IMR-90 (cell line): ENCODE measurements around the gene SGMS1. TPM values are rescaled to one million over a fixed set of nuclear protein-coding genes. Genes with fewer than 3 reads are reported as not detected.

Experiments
- ATAC-seq: fragments of 200-7000 bp; cut with Tn5 transposase; 2 replicates; pipeline ENCODE4 v1.9.1; 2020; ENCODE audit warnings: low read depth, mild to moderate bottlenecking, moderate library complexity
- BruUV-seq: library from RNA; stranded (reverse); fragments of 400-500 nt; replicated peaks from 2 replicates; lab custom pipeline; 2021; lab: Mats Ljungman, UMichigan
- CTCF ChIA-PET: fragments of 300-600 bp; formaldehyde crosslinking; extraction: SDS; loops from one replicate; lab custom pipeline; 2021; ENCODE audit warnings: antibody characterized with exemption; lab: Yijun Ruan, JAX
- POLR2A ChIA-PET: fragments of 300-600 bp; sonication (Branson Sonifier 250); formaldehyde crosslinking; loops from one replicate; lab custom pipeline; 2022; ENCODE audit warnings: antibody characterized with exemption; ENCODE audit not compliant: unreplicated experiment; lab: Charles Lee
- DNase-seq: peaks from one replicate; pipeline ENCODE4 v3.0.0; 2013
- H2AFZ ChIP-seq: replicated peaks from 2 replicates; pipeline ENCODE3; 2013; ENCODE audit warnings: low read length, mild to moderate bottlenecking; ENCODE audit not compliant: poor library complexity
- H2AK5ac ChIP-seq: 2 replicates; pipeline ENCODE4 v1.6.1; 2013; ENCODE audit warnings: low read depth, low read length, inconsistent platforms
- H2AK9ac ChIP-seq: replicated peaks from 2 replicates; pipeline ENCODE3; 2013; ENCODE audit warnings: mild to moderate bottlenecking, low read depth, low read length, moderate library complexity; ENCODE audit not compliant: poor library complexity
- H2BK120ac ChIP-seq: 2 replicates; pipeline ENCODE4 v1.6.1; 2013; ENCODE audit warnings: low read depth, low read length, inconsistent platforms
- H2BK15ac ChIP-seq: 3 replicates; pipeline ENCODE4 v1.6.1; 2013; ENCODE audit warnings: low read depth, low read length, inconsistent platforms
- H2BK20ac ChIP-seq: 2 replicates; pipeline ENCODE4 v1.6.1; 2013; ENCODE audit warnings: low read depth, mild to moderate bottlenecking, inconsistent platforms, low read length, moderate library complexity
- H2BK5ac ChIP-seq: 2 replicates; pipeline ENCODE4 v1.6.1; 2013; ENCODE audit warnings: mild to moderate bottlenecking, low read depth, low read length, inconsistent platforms; ENCODE audit not compliant: poor library complexity, severe bottlenecking
- H3K14ac ChIP-seq: replicated peaks from 2 replicates; pipeline ENCODE4 v1.6.1; 2013; ENCODE audit warnings: low read depth, low read length, inconsistent platforms
- H3K18ac ChIP-seq: 2 replicates; pipeline ENCODE4 v1.6.1; 2013; ENCODE audit warnings: low read depth, low read length, control low read depth
- H3K23ac ChIP-seq: 2 replicates; pipeline ENCODE4 v1.6.1; 2013; ENCODE audit warnings: low read depth, low read length, inconsistent platforms
- H3K27ac ChIP-seq: 2 replicates; pipeline ENCODE4 v1.5.1; 2013; ENCODE audit warnings: mild to moderate bottlenecking, control low read depth, low read length; ENCODE audit not compliant: insufficient read depth
- H3K27me3 ChIP-seq: 2 replicates; pipeline ENCODE4 v1.6.1; 2013; ENCODE audit warnings: low read length; ENCODE audit not compliant: control insufficient read depth, insufficient read depth
- H3K36me3 ChIP-seq: 2 replicates; pipeline ENCODE4 v1.6.1; 2013; ENCODE audit warnings: low read length, mixed read lengths; ENCODE audit not compliant: control insufficient read depth, insufficient read depth
- H3K4ac ChIP-seq: 2 replicates; pipeline ENCODE4 v1.6.1; 2013; ENCODE audit warnings: low read depth, low read length, inconsistent platforms
- H3K4me1 ChIP-seq: 2 replicates; pipeline ENCODE4 v1.6.1; 2013; ENCODE audit warnings: low read length, mixed read lengths; ENCODE audit not compliant: control insufficient read depth, insufficient read depth
- H3K4me2 ChIP-seq: 2 replicates; pipeline ENCODE4 v1.6.1; 2013; ENCODE audit warnings: low read depth, mild to moderate bottlenecking, control low read depth, low read length, moderate library complexity
- H3K4me3 ChIP-seq: 2 replicates; pipeline ENCODE4 v1.5.1; 2013; ENCODE audit warnings: low read depth, mild to moderate bottlenecking, control low read depth, low read length, moderate library complexity; ENCODE audit not compliant: insufficient read depth
- H3K56ac ChIP-seq: 2 replicates; pipeline ENCODE4 v1.6.1; 2013; ENCODE audit warnings: low read length, inconsistent platforms; ENCODE audit not compliant: insufficient read depth; ENCODE audit errors: extremely low read depth
- H3K79me1 ChIP-seq, 2 experiments: 2 replicates each; pipeline ENCODE4 v1.6.1; 2013; ENCODE audit warnings: low read length in 2 of 2, inconsistent platforms in 1 of 2, low read depth in 1 of 2
- H3K9ac ChIP-seq: 2 replicates; pipeline ENCODE4 v1.6.1; 2013; ENCODE audit warnings: low read depth, low read length, control low read depth
- H3K9me1 ChIP-seq: 2 replicates; pipeline ENCODE4 v1.6.1; 2013; ENCODE audit warnings: low read length, inconsistent platforms; ENCODE audit not compliant: insufficient read depth
- H3K9me3 ChIP-seq: 2 replicates; pipeline ENCODE4 v1.6.1; 2013; ENCODE audit warnings: low read length; ENCODE audit not compliant: control insufficient read depth, insufficient read depth
- H4K20me1 ChIP-seq: 2 replicates; pipeline ENCODE4 v1.6.1; 2013; ENCODE audit warnings: low read length, inconsistent platforms; ENCODE audit not compliant: insufficient read depth
- H4K5ac ChIP-seq: 2 replicates; pipeline ENCODE4 v1.6.1; 2013; ENCODE audit warnings: mild to moderate bottlenecking, low read depth, low read length, control low read depth
- H4K8ac ChIP-seq, 2 experiments: 2 replicates each; pipeline ENCODE4 v1.6.1; 2013; ENCODE audit warnings: low read depth in 2 of 2, low read length in 2 of 2, control low read depth in 1 of 2, inconsistent platforms in 1 of 2
- H4K91ac ChIP-seq: 2 replicates; pipeline ENCODE4 v1.6.1; 2013; ENCODE audit warnings: low read depth, low read length, inconsistent platforms; ENCODE audit not compliant: insufficient read depth
- BHLHE40 ChIP-seq: fragments of 150-350 bp; IDR thresholded peaks from 2 replicates; pipeline ENCODE4 v1.6.1; 2016; ENCODE audit warnings: mild to moderate bottlenecking, low read depth, low read length
- CHD1 ChIP-seq: IDR thresholded peaks from 2 replicates; pipeline ENCODE4 v1.6.1; 2012; ENCODE audit warnings: low read depth, low read length, improper control_type of control experiment
- CTCF ChIP-seq: conservative IDR thresholded peaks from 2 replicates; pipeline ENCODE4 v1.5.1; 2012; ENCODE audit warnings: mild to moderate bottlenecking, low read depth, low read length, improper control_type of control experiment
- FOS ChIP-seq: fragments of 150-350 bp; IDR thresholded peaks from 2 replicates; pipeline ENCODE4 v1.6.1; 2016; ENCODE audit warnings: low read depth, low read length
- MXI1 ChIP-seq: IDR thresholded peaks from 2 replicates; pipeline ENCODE4 v1.6.1; 2012; ENCODE audit warnings: low read depth, mild to moderate bottlenecking, low read length, moderate library complexity, borderline replicate concordance
- POLR2A ChIP-seq: IDR thresholded peaks from 2 replicates; pipeline ENCODE4 v1.6.1; 2012; ENCODE audit warnings: mild to moderate bottlenecking, low read depth, low read length
- RAD21 ChIP-seq: IDR thresholded peaks from 2 replicates; pipeline ENCODE4 v1.6.1; 2012; ENCODE audit warnings: low read length, improper control_type of control experiment
- RCOR1 ChIP-seq: IDR thresholded peaks from 2 replicates; pipeline ENCODE4 v1.6.1; 2012; ENCODE audit warnings: mild to moderate bottlenecking, low read length, improper control_type of control experiment; ENCODE audit not compliant: insufficient replicate concordance
- RFX5 ChIP-seq: IDR thresholded peaks from 2 replicates; pipeline ENCODE4 v1.8.0; 2012; ENCODE audit warnings: low read depth, mild to moderate bottlenecking, low read length, moderate library complexity
- WGBS, 2 experiments: methylation state at CpG; one replicate each; pipeline versions ENCODE4 v1.1.5 to v1.1.7; 2013; ENCODE audit warnings: missing lambda C conversion rate in 2 of 2; ENCODE audit not compliant: insufficient read length in 1 of 2; ENCODE audit errors: extremely low coverage in 2 of 2; 5-methylcytosine and 5-hydroxymethylcytosine counted together
- dilution Hi-C: fragments of 300-500 bp; cut with HindIII; formaldehyde crosslinking; loops from one replicate; pipeline ENCODE4 v1.14.3; 2018; ENCODE audit warnings: low sequenced_read_pairs; ENCODE audit not compliant: unreplicated experiment
- in situ Hi-C: fragments of 300-500 bp; cut with MboI; formaldehyde crosslinking; loops from 3 replicates; pipeline ENCODE4 v1.14.3; 2019; ENCODE audit warnings: low sequenced_read_pairs, inconsistent platforms, mixed read lengths
- intact Hi-C: fragments of 100-400 bp; cut with micrococcal nuclease; formaldehyde crosslinking; loops from 2 replicates; pipeline ENCODE4 v1.10.0; 2022
- polyA plus RNA-seq, 3 experiments: library from polyadenylated mRNA; depleted of rRNA; stranded (reverse); fragments of >200 nt; gene quantifications; 2 replicates each; pipeline ENCODE4 v1.2.3, GENCODE V29; 2012; ENCODE audit warnings: low replicate concordance in 1 of 3
- total RNA-seq: library from RNA; depleted of rRNA; stranded (reverse); fragments of >200 nt; gene quantifications from 2 replicates; pipeline ENCODE4 v1.2.3, GENCODE V29; 2012

Gene SGMS1
- total and polyA plus RNA-seq, 2 of the 4 experiments (the other 2 are of a cell fraction): 9.8 to 30.8 TPM

- no peaks in the 10 kb centered on the region for H4K20me1 ChIP-seq
- no CpG with 5 or more reads among the region's 1 CpG for WGBS, 2 experiments
- H3K9me1 ChIP-seq: 0 out of 2 replicates have a peak, but pooled peaks cover 2% of the 10 kb centered on the region
- CTCF ChIA-PET: no interaction called here
- DNase-seq (no peak), ATAC-seq (no peak)
- H2BK15ac ChIP-seq: no peak overlapping the region
- no peak overlapping the region for H2BK20ac ChIP-seq
- no peak overlapping the region for H4K91ac ChIP-seq
- no peaks in the 10 kb centered on the region for H3K9me3 ChIP-seq
- no peak overlapping the region for H3K4ac ChIP-seq
- no peak overlapping the region for H4K8ac ChIP-seq
- no TSS peak for BruUV-seq
- intact Hi-C loops (no loop called here), in situ Hi-C loops (no loop called here), dilution Hi-C loops (no loop called here)
- no peak overlapping the region for H2AK5ac ChIP-seq
- no peak overlapping the region for H4K5ac ChIP-seq
- no peak overlapping the region for H3K4me3 ChIP-seq
- H2AFZ ChIP-seq: no peak overlapping the region
- H2BK5ac ChIP-seq: no peak overlapping the region
- H2AK9ac ChIP-seq: no peak overlapping the region
- H3K23ac ChIP-seq: no peak overlapping the region
- no peak overlapping the region for H3K14ac ChIP-seq
- no peak overlapping the region for H3K18ac ChIP-seq
- no peak overlapping the region for H3K9ac ChIP-seq
- H3K4me2 ChIP-seq: no peak overlapping the region
- H3K27ac ChIP-seq: no peak overlapping the region
- H3K79me1 ChIP-seq: no peaks in the 10 kb centered on the region
- POLR2A ChIA-PET: no interaction called here
- H3K56ac ChIP-seq: no peak overlapping the region
- H3K27me3 ChIP-seq: no peaks in the 10 kb centered on the region; the same call in 1 of the 2 replicates
- H2BK120ac ChIP-seq: no peak overlapping the region
- TF ChIP-seq RFX5 (no peak), RCOR1 (no peak), CTCF (no peak), BHLHE40 (no peak), RAD21 (no peak), CHD1 (no peak), POLR2A (no peak), MXI1 (no peak), FOS (no peak)
- H3K36me3 ChIP-seq: no peaks in the 10 kb centered on the region
- H3K4me1 ChIP-seq: peaks cover 3% of the 10 kb centered on the region
Observed at GRCh38 chr10:50634479-50634878, 10.7 kb upstream of the SGMS1 start.
